B cell (primary cell): ENCODE results near the gene HOXB7. TPM values are rescaled to one million over a fixed set of nuclear protein-coding genes. Genes with fewer than 3 reads are reported as not detected.

Source experiments
- ATAC-seq: fragments of 200-7000 bp; cut with Tn5 transposase; one replicate; pipeline ENCODE4 v1.10.0; 2021; ENCODE audit warnings: low read depth, mild to moderate bottlenecking, moderate number of reproducible peaks, moderate library complexity
- CTCF ChIA-PET: fragments of 350-600 bp; sonication (Branson Sonifier 250); formaldehyde crosslinking; loops from one replicate; lab custom pipeline; 2021; ENCODE audit warnings: antibody characterized with exemption, inconsistent platforms; lab: Charles Lee
- POLR2A ChIA-PET: fragments of 350-600 bp; sonication (Branson Sonifier 250); formaldehyde crosslinking; loops from one replicate; lab custom pipeline; 2021; ENCODE audit warnings: antibody characterized with exemption; lab: Charles Lee
- DNase-seq: peaks from one replicate; pipeline ENCODE4 v3.0.0; 2013
- H2AFZ ChIP-seq: 2 replicates; pipeline ENCODE4 v1.6.1; 2012; ENCODE audit warnings: mild to moderate bottlenecking, low read depth, low read length; ENCODE audit not compliant: insufficient read depth, poor library complexity, severe bottlenecking
- H3K27ac ChIP-seq, 2 donors: 1 replicate in 1 of 2; 2 replicates in 1 of 2; pipeline ENCODE4 v1.5.1; 2012 to 2013; ENCODE audit warnings: low read length in 2 of 2, mild to moderate bottlenecking in 2 of 2, moderate library complexity in 1 of 2
- H3K27me3 ChIP-seq, 4 experiments: fragments of 200-600 bp in 1 of 4; sonication (generic) in 1 of 4; replicated peaks in 1 of 4; 1 replicate in 2 of 4; 2 replicates in 2 of 4; pipeline versions ENCODE4 v1.6.1 to v1.7.0; 2013 to 2016; ENCODE audit warnings: low read length in 3 of 4, mild to moderate bottlenecking in 2 of 4, mixed read lengths in 1 of 4, moderate library complexity in 1 of 4; ENCODE audit not compliant: insufficient read depth in 4 of 4, control insufficient read depth in 3 of 4; ENCODE audit errors: control extremely low read depth in 1 of 4
- H3K36me3 ChIP-seq, 2 experiments: replicated peaks in 1 of 2; 1 replicate in 1 of 2; 2 replicates in 1 of 2; pipeline versions ENCODE4 v1.6.1 to v1.7.1; 2013; ENCODE audit warnings: low read length in 1 of 2; ENCODE audit not compliant: insufficient read depth in 2 of 2, control insufficient read depth in 1 of 2; ENCODE audit errors: control extremely low read depth in 1 of 2, extremely low read depth in 1 of 2
- H3K4me1 ChIP-seq, 2 donors: fragments of 200-600 bp in 1 of 2; sonication (generic) in 1 of 2; 1 replicate in 1 of 2; 2 replicates in 1 of 2; pipeline versions ENCODE4 v1.5.1 to v1.6.1; 2013 to 2017; ENCODE audit warnings: low read length in 2 of 2; ENCODE audit not compliant: control insufficient read depth in 2 of 2, insufficient read depth in 2 of 2
- H3K4me2 ChIP-seq: replicated peaks from 2 replicates; pipeline ENCODE3; 2012; ENCODE audit warnings: mild to moderate bottlenecking, low read depth, low read length; ENCODE audit not compliant: poor library complexity, severe bottlenecking
- H3K4me3 ChIP-seq, 5 experiments: fragments of 200-600 bp in 1 of 5; sonication (generic) in 1 of 5; 1 replicate in 3 of 5; 2 replicates in 2 of 5; pipeline versions ENCODE4 v1.5.1 to v1.7.0; 2011 to 2016; ENCODE audit warnings: low read length in 4 of 5, mild to moderate bottlenecking in 4 of 5, low read depth in 2 of 5, control low read depth in 1 of 5, moderate library complexity in 1 of 5; ENCODE audit not compliant: insufficient read depth in 1 of 5; ENCODE audit errors: control extremely low read depth in 1 of 5, extremely low read depth in 1 of 5
- H3K79me2 ChIP-seq: fragments of 200-600 bp; sonication (generic); one replicate; pipeline ENCODE4 v1.6.0; 2016; ENCODE audit warnings: low read length; ENCODE audit not compliant: control insufficient read depth, insufficient read depth
- H3K9ac ChIP-seq: fragments of 200-600 bp; sonication (generic); 2 replicates; pipeline ENCODE4 v1.6.1; 2017; ENCODE audit warnings: mild to moderate bottlenecking, low read length, moderate library complexity
- H3K9me3 ChIP-seq, 3 donors: one replicate each; pipeline versions ENCODE4 v1.6.1 to v1.7.1; 2013; ENCODE audit warnings: low read length in 2 of 3; ENCODE audit not compliant: control insufficient read depth in 2 of 3, insufficient read depth in 1 of 3; ENCODE audit errors: control extremely low read depth in 1 of 3
- H4K20me1 ChIP-seq: 2 replicates; pipeline ENCODE4 v1.6.0; 2012; ENCODE audit warnings: mild to moderate bottlenecking, low read length; ENCODE audit not compliant: insufficient read depth, control insufficient read depth, poor library complexity, severe bottlenecking
- H3K27ac Mint-ChIP-seq: one replicate; pipeline ENCODE4 v1.8.0; 2021; ENCODE audit warnings: mixed read lengths
- H3K27me3 Mint-ChIP-seq: one replicate; pipeline ENCODE4 v1.8.0; 2021; ENCODE audit warnings: mixed read lengths
- H3K4me1 Mint-ChIP-seq: one replicate; pipeline ENCODE4 v1.8.0; 2021; ENCODE audit warnings: mixed read lengths
- H3K4me3 Mint-ChIP-seq: one replicate; pipeline ENCODE4 v1.8.0; 2021; ENCODE audit warnings: mixed read lengths
- H3K9me3 Mint-ChIP-seq: one replicate; pipeline ENCODE4 v1.8.0; 2022; ENCODE audit warnings: mixed read lengths; ENCODE audit not compliant: insufficient read depth
- CTCF ChIP-seq: fragments of 200-600 bp; IDR thresholded peaks from one replicate; pipeline ENCODE4 v1.8.0; 2022; ENCODE audit warnings: antibody characterized with exemption, mild to moderate bottlenecking
- EZH2 ChIP-seq: IDR thresholded peaks from 2 replicates; pipeline ENCODE4 v1.6.1; 2012; ENCODE audit warnings: borderline replicate concordance, low read depth, mild to moderate bottlenecking, moderate library complexity, low read length; ENCODE audit not compliant: insufficient read depth, poor library complexity, severe bottlenecking
- WGBS: methylation state at CpG from one replicate; pipeline ENCODE4 v1.1.5; 2013; ENCODE audit warnings: missing lambda C conversion rate; ENCODE audit not compliant: insufficient coverage; 5-methylcytosine and 5-hydroxymethylcytosine counted together
- intact Hi-C: fragments of 100-400 bp; cut with micrococcal nuclease; formaldehyde crosslinking; loops from one replicate; pipeline ENCODE4 v1.10.0; 2022
- polyA plus RNA-seq: library from polyadenylated mRNA; depleted of rRNA; stranded (reverse); fragments of >200 nt; gene quantifications from 2 replicates; pipeline ENCODE4 v1.2.3, GENCODE V29; 2012
- total RNA-seq, 2 donors: library from RNA; stranded (reverse); fragments of 120-200 nt in 1 of 2; gene quantifications; 1 replicate in 1 of 2; 2 replicates in 1 of 2; pipeline versions ENCODE4 v1.2.3 to v1.2.4, GENCODE V29; 2013 to 2022

Gene HOXB7
- total and polyA plus RNA-seq, 2 donors (not counting 1 experiment from before 2014, with no cell fraction given) = 0.25 to 1.3 TPM

- peaks cover 0 to 77% (median 60%) of the 10 kb centered on the region in 4 experiments for H3K27me3 ChIP-seq
- intact Hi-C loops = loop anchor here (2.0 to 5.0 kb wide), 3 partner anchors 13 to 39 kb away; partner anchors contain the start of genes HOXB5 and HOXB7
- peak overlapping the region; percentile 79 for H3K27ac Mint-ChIP-seq
- peaks cover 51% of the 10 kb centered on the region for H3K4me1 Mint-ChIP-seq
- H3K27ac ChIP-seq = no peak overlapping the region
- TF ChIP-seq EZH2 = peak; percentile 27
- TF ChIP-seq CTCF = no peak
- no peak overlapping the region for H2AFZ ChIP-seq
- no peak for ATAC-seq
- H3K27me3 Mint-ChIP-seq = peaks cover 56% of the 10 kb centered on the region
- peak overlapping the region in 1 of 5 experiments; percentile 77 for H3K4me3 ChIP-seq
- WGBS = no CpG with 5 or more reads among the region's 7 CpGs
- no peaks in the 10 kb centered on the region for H3K79me2 ChIP-seq
- H3K9ac ChIP-seq = peak overlapping the region; percentile 73
- H3K4me2 ChIP-seq = peak overlapping the region; percentile 96
- no peaks in the 10 kb centered on the region for H3K9me3 Mint-ChIP-seq
- H3K9me3 ChIP-seq = peaks cover 0 to 30% (median 0%) of the 10 kb centered on the region in 3 donors
- H3K4me1 ChIP-seq = peaks cover 50 to 59% of the 10 kb centered on the region in 2 donors
- POLR2A ChIA-PET = no interaction called here
- no peaks in the 10 kb centered on the region for H4K20me1 ChIP-seq
- CTCF ChIA-PET = interaction anchor here (0.7 to 0.9 kb wide), 2 partner anchors 14 to 37 kb away, joined by 3 to 5 read pairs; partner anchors contain the start of gene HOXB5
- no peaks in the 10 kb centered on the region for H3K36me3 ChIP-seq
- H3K4me3 Mint-ChIP-seq = peak overlapping the region; percentile 88
- DNase-seq = no peak
Observed at GRCh38 chr17:48579471-48579759, 31.4 kb downstream of the HOXB7 start.

- H3K4me2 ChIP-seq = peak overlapping the region; percentile 96
- peak overlapping the region; percentile 48 to 77 (median 57) for H3K4me3 ChIP-seq
- Mint-ChIP-seq H3K4me3 (peak overlapping the region; percentile 88), H3K27ac (peak overlapping the region; percentile 79), H3K4me1 (peaks cover 51% of the 10 kb centered on the region), H3K27me3 (peaks cover 50% of the 10 kb centered on the region), H3K9me3 (no peaks in the 10 kb centered on the region)
- ATAC-seq = peak; percentile 23
- H3K9ac ChIP-seq = peak overlapping the region; percentile 73
- 6% methylated on average over 34 of the region's 43 CpGs for WGBS
- TF ChIP-seq EZH2 (no peak), CTCF (no peak)
- POLR2A ChIA-PET = no interaction called here
- H3K27ac ChIP-seq = no peak overlapping the region
- H3K27me3 ChIP-seq = peaks cover 0 to 72% (median 54%) of the 10 kb centered on the region in 4 experiments
- intact Hi-C loops = loop anchor here (2.0 to 5.0 kb wide), 3 partner anchors 14 to 38 kb away; partner anchors contain the start of genes HOXB5 and HOXB7
- peaks cover 50 to 59% of the 10 kb centered on the region in 2 donors for H3K4me1 ChIP-seq
- no peaks in the 10 kb centered on the region for H4K20me1 ChIP-seq
- H3K36me3 ChIP-seq = no peaks in the 10 kb centered on the region
- H3K9me3 ChIP-seq = peaks cover 0 to 30% (median 0%) of the 10 kb centered on the region in 3 donors
- no peaks in the 10 kb centered on the region for H3K79me2 ChIP-seq
- CTCF ChIA-PET = interaction anchor here (0.9 to 1.6 kb wide), 3 partner anchors 15 to 243 kb away, joined by 3 to 4 read pairs (median 3); partner anchors contain the start of gene HOXB5
- H2AFZ ChIP-seq = peak overlapping the region; percentile 92
- DNase-seq = peak; percentile 63
Observed at GRCh38 chr17:48578616-48579470, 32.0 kb downstream of the HOXB7 start.
